T-helper 1 cell (primary cell): ENCODE measurements around the gene PXK.
"Not testable (repeated sequence)": the region's sequence is repeated elsewhere in the genome, so short reads cannot be mapped to it uniquely, and the experiment has no call there.

ENCODE experiments used
- DNase-seq, 5 donors: peaks; one replicate each; pipeline ENCODE4 v3.0.0-alpha.2; 2012 to 2020
- total RNA-seq, 4 donors: gene quantifications; one replicate each; lab custom pipeline; 2026; lab: John Stamatoyannopoulos, UW

Gene PXK
- total RNA-seq = 25.0 to 32.9 (median 26.1) reads per million in 4 donors

GRCh38 chr3:58332575-58333188 lies at the start of gene PXK:
Gene PXK, plus strand, starts transcription at chr3:58332892. Its CDS starts 97 bp downstream, at chr3:58332989.
- peak; percentile 61 to 80 (median 67) for DNase-seq

- DNase-seq = no peak
Measured at GRCh38 chr3:58285334-58285733, 47.4 kb upstream of the PXK start.

- DNase-seq = no peak
Measured at GRCh38 chr3:58287354-58287753, 45.3 kb upstream of the PXK start.

- DNase-seq = no peak
Measured at GRCh38 chr3:58288011-58288728, 44.5 kb upstream of the PXK start.

- not testable (repeated sequence) for DNase-seq
Measured at GRCh38 chr3:58288964-58289613, 43.6 kb upstream of the PXK start.

- DNase-seq = not testable (repeated sequence)
Measured at GRCh38 chr3:58290446-58290845, 42.2 kb upstream of the PXK start.

GRCh38 chr3:58291671-58292338 lies 40.9 kb upstream of the PXK start:
- DNase-seq = no peak

GRCh38 chr3:58292866-58293265 lies 39.8 kb upstream of the PXK start:
- no peak for DNase-seq

GRCh38 chr3:58293516-58293915 lies 39.2 kb upstream of the PXK start:
- DNase-seq = no peak

- no peak for DNase-seq
Measured at GRCh38 chr3:58296269-58296668, 36.4 kb upstream of the PXK start.

GRCh38 chr3:58296843-58297242 lies 35.8 kb upstream of the PXK start:
- no peak for DNase-seq

GRCh38 chr3:58298190-58298589 lies 34.5 kb upstream of the PXK start:
- no peak for DNase-seq

GRCh38 chr3:58299075-58299474 lies 33.6 kb upstream of the PXK start:
- no peak for DNase-seq

- DNase-seq = no peak
Measured at GRCh38 chr3:58299839-58300516, 32.7 kb upstream of the PXK start.

- DNase-seq = peak; percentile 94 to 98 (median 96)
Measured at GRCh38 chr3:58305882-58306711, 26.6 kb upstream of the PXK start, which contains the start of the genes HTD2 and RPP14. Gene HTD2, plus strand, starts transcription at chr3:58306520. Its CDS starts 11,094 bp downstream, at chr3:58317614. Gene RPP14, plus strand, starts transcription at chr3:58306245. Its CDS starts 4,085 bp downstream, at chr3:58310330.

- DNase-seq = peak in 4 of 5 donors; percentile 26 to 61 (median 32)
Measured at GRCh38 chr3:58307639-58308215, 25.0 kb upstream of the PXK start.

- no peak for DNase-seq
Measured at GRCh38 chr3:58308728-58309127, 24.0 kb upstream of the PXK start.

- DNase-seq = no peak
Measured at GRCh38 chr3:58317811-58318210, 14.9 kb upstream of the PXK start.

- DNase-seq = no peak
Measured at GRCh38 chr3:58321791-58322190, 10.9 kb upstream of the PXK start.

GRCh38 chr3:58322793-58323192 lies 9.9 kb upstream of the PXK start:
- no peak for DNase-seq
